Measurements from ENCODE around the gene IL1R2.

Gene IL1R2

DNA sequence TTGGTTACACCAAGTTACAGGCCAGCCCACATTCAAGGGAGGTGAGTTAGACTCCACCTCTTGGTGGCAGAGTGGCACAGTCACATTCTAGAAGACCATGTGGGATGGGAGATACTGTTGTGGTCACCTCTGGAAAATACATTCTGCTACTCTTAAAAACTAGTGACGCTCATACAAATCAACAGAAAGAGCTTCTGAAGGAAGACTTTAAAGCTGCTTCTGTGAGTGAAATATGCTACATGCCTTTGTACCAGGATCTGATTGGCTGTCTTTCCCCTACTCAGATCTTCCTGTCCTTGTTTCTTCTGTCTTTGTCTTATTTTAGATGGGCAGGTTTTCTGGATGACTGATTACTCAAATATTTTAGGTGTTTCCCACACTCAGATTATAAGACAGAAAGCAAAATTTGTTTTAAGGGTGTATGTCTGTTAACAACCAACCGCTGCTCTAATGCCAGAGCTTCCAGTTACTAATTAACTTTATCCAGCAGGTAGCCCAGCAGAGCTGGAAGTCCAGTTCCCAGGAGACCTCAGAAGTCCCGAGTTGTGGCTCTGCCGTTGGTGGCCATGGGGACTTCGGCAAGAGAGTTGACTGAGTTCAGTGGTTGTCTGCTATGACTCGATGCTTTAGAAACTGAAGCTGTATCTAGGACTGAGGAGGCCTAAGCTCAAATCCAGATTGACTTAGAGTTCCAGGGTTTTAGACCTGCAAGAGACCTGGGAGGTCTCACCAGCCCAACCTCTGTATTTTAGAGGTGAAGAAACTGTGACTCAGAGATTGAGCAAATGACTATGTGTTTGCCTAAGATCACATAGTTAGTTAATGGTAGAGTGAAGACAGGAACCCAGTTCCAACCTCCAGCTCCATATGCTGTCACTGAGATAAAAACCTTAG lies 7.4 kb downstream of the IL1R2 start:
- POLR2A ChIA-PET: no interaction called here
- CTCF ChIA-PET: interaction anchor here (0.6 to 1.9 kb wide), 8 partner anchors 9 to 473 kb away, joined by 3 to 5 read pairs (median 3); no protein-coding TSS in a partner anchor
- H3K27ac ChIP-seq (ENCODE audit: extremely low read depth, low read depth, low read length): no peak overlapping the region

DNA sequence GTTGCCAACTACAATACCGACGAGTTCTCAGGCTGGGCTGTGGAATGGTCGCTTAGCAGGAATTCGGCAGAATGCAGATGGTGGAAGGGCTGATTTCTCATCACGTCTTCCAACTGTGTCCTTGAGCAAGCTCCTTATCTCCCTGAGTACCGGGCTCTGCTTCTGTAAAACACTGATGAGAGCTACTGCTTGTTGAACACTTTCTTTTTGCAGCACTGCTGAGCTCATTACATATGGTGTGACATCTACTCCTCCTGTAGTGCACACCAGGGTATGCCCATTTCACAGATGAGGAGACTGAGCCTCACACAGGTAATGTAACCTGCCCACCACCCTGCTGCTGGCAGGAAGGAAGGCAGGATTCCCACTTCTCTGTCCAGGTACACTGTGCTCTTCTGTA lies 8.3 kb downstream of the IL1R2 start:
- ChIA-PET POLR2A (no interaction called here), CTCF (interaction anchor here (0.6 to 1.9 kb wide), 8 partner anchors 13 to 472 kb away, joined by 3 to 5 read pairs (median 4); no protein-coding TSS in a partner anchor)
- Histone ChIP-seq H3K9me3 (ENCODE audit: control insufficient read depth, insufficient read depth, low read depth, low read length) (no peaks in the 10 kb centered on the region), H3K36me3 (ENCODE audit: control insufficient read depth in 2 of 2, insufficient read depth in 1 of 2, low read length in 2 of 2) (no peaks in the 10 kb centered on the region), H3K4me3 (ENCODE audit: low read depth, low read length) (no peak overlapping the region), H3K4me1 (ENCODE audit: control insufficient read depth, insufficient read depth, low read length) (no peaks in the 10 kb centered on the region), H3K27ac (ENCODE audit: extremely low read depth, low read depth, low read length) (no peak overlapping the region)
- TF ChIP-seq ZNF146 (tag by site-specific recombination; IDR thresholded peaks at IDR 0.05) (no peak), ZFP69B (tag by site-specific recombination; IDR thresholded peaks at IDR 0.05) (no peak), ZNF10 (tag by site-specific recombination; IDR thresholded peaks at IDR 0.05) (no peak), ZNF561 (tag by site-specific recombination; IDR thresholded peaks at IDR 0.05; ENCODE audit: borderline replicate concordance) (no peak)
- TF ChIP-seq, protein P1, sequence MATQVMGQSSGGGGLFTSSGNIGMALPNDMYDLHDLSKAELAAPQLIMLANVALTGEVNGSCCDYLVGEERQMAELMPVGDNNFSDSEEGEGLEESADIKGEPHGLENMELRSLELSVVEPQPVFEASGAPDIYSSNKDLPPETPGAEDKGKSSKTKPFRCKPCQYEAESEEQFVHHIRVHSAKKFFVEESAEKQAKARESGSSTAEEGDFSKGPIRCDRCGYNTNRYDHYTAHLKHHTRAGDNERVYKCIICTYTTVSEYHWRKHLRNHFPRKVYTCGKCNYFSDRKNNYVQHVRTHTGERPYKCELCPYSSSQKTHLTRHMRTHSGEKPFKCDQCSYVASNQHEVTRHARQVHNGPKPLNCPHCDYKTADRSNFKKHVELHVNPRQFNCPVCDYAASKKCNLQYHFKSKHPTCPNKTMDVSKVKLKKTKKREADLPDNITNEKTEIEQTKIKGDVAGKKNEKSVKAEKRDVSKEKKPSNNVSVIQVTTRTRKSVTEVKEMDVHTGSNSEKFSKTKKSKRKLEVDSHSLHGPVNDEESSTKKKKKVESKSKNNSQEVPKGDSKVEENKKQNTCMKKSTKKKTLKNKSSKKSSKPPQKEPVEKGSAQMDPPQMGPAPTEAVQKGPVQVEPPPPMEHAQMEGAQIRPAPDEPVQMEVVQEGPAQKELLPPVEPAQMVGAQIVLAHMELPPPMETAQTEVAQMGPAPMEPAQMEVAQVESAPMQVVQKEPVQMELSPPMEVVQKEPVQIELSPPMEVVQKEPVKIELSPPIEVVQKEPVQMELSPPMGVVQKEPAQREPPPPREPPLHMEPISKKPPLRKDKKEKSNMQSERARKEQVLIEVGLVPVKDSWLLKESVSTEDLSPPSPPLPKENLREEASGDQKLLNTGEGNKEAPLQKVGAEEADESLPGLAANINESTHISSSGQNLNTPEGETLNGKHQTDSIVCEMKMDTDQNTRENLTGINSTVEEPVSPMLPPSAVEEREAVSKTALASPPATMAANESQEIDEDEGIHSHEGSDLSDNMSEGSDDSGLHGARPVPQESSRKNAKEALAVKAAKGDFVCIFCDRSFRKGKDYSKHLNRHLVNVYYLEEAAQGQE (tag by site-specific recombination; IDR thresholded peaks at IDR 0.05): no peak

More for the DNA sequence above, 7.4 kb downstream of the IL1R2 start:
- H3K9me3 ChIP-seq (ENCODE audit: control insufficient read depth, insufficient read depth, low read depth, low read length): no peaks in the 10 kb centered on the region
- H3K36me3 ChIP-seq (ENCODE audit: control insufficient read depth in 2 of 2, insufficient read depth in 1 of 2, low read length in 2 of 2): no peaks in the 10 kb centered on the region
- TF ChIP-seq ZNF707 (tag by site-specific recombination; IDR thresholded peaks at IDR 0.05) (no peak), ZNF132 (tag by site-specific recombination; IDR thresholded peaks at IDR 0.05; ENCODE audit: borderline replicate concordance) (no peak), ZNF571 (tag by site-specific recombination; IDR thresholded peaks at IDR 0.05) (no peak), ZNF654 (tag by site-specific recombination; IDR thresholded peaks at IDR 0.05; ENCODE audit: low read depth) (no peak), ZNF544 (tag by site-specific recombination; IDR thresholded peaks at IDR 0.05) (no peak), ZNF548 (tag by site-specific recombination; IDR thresholded peaks at IDR 0.05) (no peak), ZEB2 (tag by site-specific recombination; IDR thresholded peaks at IDR 0.05) (no peak)
- H3K4me1 ChIP-seq (ENCODE audit: control insufficient read depth, insufficient read depth, low read length): no peaks in the 10 kb centered on the region
- H3K4me3 ChIP-seq (ENCODE audit: low read depth, low read length): no peak overlapping the region

DNA sequence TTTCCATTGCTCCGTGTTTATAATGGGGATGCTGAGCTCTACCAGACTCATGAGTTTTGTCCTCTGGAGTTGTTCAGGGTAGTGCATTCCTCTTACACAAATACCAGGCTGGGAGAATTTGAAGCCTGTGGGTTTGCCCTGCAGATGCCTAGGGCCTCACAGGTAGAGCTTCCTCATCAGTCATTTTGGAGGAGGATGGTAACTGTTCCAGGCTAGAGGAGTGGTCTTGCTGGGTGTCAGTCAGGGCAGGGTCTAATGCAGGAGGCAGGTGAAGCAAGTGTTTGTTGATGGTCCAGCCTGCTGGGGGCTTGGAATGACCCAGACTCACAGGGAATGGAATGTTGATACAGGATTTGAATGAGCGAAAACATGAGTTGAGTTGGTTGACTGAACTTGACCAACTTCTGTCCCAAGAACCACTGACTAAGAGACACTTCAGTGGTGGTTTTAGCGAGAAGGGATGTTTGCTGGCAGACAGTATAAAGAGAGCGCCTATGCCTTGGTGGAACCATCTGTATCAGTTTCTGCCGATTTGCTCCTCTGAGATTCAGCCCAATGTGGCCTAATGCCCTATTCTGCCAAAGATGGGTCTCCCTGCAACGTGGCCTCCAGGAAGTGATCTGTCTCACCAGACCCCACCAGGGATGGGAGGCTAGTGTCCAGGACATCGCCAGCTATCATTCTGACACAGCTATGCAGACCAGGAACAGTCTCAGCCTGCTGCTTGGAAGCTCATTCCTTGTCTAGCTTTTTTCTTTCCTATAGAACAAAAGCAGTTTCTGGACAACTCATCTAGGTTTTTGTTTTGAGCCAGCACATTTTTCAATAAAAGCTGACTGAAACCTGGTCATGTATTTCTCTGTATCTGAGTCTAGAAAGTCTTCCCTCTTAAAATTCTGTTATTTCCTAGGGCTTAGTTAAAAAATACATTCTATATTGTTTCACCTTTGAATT lies 9.3 kb downstream of the IL1R2 start:
- Histone ChIP-seq H3K4me3 (ENCODE audit: low read depth, low read length) (no peak overlapping the region), H3K9me3 (ENCODE audit: control insufficient read depth, insufficient read depth, low read depth, low read length) (no peaks in the 10 kb centered on the region), H3K27ac (ENCODE audit: extremely low read depth, low read depth, low read length) (no peak overlapping the region), H3K36me3 (ENCODE audit: control insufficient read depth in 2 of 2, insufficient read depth in 1 of 2, low read length in 2 of 2) (no peaks in the 10 kb centered on the region), H3K4me1 (ENCODE audit: control insufficient read depth, insufficient read depth, low read length) (no peaks in the 10 kb centered on the region)
- ChIA-PET POLR2A (no interaction called here), CTCF (interaction anchor here (0.6 to 1.2 kb wide), 6 partner anchors 14 to 514 kb away, joined by 3 to 5 read pairs (median 4); no protein-coding TSS in a partner anchor)
- no peak for TF ChIP-seq ZXDB (tag by site-specific recombination; IDR thresholded peaks at IDR 0.05)
- no peak for TF ChIP-seq ZNF214 (tag by site-specific recombination; IDR thresholded peaks at IDR 0.05; ENCODE audit: borderline replicate concordance)
- TF ChIP-seq, protein P2, sequence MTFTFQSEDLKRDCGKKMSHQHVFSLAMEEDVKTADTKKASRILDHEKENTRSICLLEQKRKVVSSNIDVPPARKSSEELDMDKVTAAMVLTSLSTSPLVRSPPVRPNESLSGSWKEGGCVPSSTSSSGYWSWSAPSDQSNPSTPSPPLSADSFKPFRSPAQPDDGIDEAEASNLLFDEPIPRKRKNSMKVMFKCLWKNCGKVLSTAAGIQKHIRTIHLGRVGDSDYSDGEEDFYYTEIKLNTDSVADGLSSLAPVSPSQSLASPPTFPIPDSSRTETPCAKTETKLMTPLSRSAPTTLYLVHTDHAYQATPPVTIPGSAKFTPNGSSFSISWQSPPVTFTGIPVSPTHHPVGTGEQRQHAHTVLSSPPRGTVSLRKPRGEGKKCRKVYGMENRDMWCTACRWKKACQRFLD (tag by site-specific recombination; IDR thresholded peaks at IDR 0.05): no peak
- TF ChIP-seq, protein P3, sequence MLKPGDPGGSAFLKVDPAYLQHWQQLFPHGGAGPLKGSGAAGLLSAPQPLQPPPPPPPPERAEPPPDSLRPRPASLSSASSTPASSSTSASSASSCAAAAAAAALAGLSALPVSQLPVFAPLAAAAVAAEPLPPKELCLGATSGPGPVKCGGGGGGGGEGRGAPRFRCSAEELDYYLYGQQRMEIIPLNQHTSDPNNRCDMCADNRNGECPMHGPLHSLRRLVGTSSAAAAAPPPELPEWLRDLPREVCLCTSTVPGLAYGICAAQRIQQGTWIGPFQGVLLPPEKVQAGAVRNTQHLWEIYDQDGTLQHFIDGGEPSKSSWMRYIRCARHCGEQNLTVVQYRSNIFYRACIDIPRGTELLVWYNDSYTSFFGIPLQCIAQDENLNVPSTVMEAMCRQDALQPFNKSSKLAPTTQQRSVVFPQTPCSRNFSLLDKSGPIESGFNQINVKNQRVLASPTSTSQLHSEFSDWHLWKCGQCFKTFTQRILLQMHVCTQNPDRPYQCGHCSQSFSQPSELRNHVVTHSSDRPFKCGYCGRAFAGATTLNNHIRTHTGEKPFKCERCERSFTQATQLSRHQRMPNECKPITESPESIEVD (tag by site-specific recombination; IDR thresholded peaks at IDR 0.05): no peak
- TF ChIP-seq GFI1B (tag by site-specific recombination; IDR thresholded peaks at IDR 0.05): no peak
- no peak for TF ChIP-seq ZNF324 (tag by site-specific recombination; IDR thresholded peaks at IDR 0.05)
- TF ChIP-seq, protein P4, sequence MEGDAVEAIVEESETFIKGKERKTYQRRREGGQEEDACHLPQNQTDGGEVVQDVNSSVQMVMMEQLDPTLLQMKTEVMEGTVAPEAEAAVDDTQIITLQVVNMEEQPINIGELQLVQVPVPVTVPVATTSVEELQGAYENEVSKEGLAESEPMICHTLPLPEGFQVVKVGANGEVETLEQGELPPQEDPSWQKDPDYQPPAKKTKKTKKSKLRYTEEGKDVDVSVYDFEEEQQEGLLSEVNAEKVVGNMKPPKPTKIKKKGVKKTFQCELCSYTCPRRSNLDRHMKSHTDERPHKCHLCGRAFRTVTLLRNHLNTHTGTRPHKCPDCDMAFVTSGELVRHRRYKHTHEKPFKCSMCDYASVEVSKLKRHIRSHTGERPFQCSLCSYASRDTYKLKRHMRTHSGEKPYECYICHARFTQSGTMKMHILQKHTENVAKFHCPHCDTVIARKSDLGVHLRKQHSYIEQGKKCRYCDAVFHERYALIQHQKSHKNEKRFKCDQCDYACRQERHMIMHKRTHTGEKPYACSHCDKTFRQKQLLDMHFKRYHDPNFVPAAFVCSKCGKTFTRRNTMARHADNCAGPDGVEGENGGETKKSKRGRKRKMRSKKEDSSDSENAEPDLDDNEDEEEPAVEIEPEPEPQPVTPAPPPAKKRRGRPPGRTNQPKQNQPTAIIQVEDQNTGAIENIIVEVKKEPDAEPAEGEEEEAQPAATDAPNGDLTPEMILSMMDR (tag by site-specific recombination; IDR thresholded peaks at IDR 0.05): no peak
- no peak for TF ChIP-seq ZNF777 (tag by site-specific recombination; IDR thresholded peaks at IDR 0.05; ENCODE audit: borderline replicate concordance)
- no peak for TF ChIP-seq ZNF610 (tag by site-specific recombination; IDR thresholded peaks at IDR 0.05; ENCODE audit: borderline replicate concordance)

All from HEK293 (cell line).